Posterior vena cava (tissue), 2 donors: ENCODE measurements around the gene PDE6B. TPM values are rescaled to one million over a fixed set of nuclear protein-coding genes. Genes with fewer than 3 reads are reported as not detected.
A peak's percentile ranks its signal among the peaks of the same experiment; 100 is the strongest.

Experiments
- DNase-seq: peaks from one replicate; pipeline ENCODE4 v3.0.0-alpha.2; 2020; ENCODE audit warnings: low spot score
- intact Hi-C, 2 donors: fragments of 100-400 bp; cut with DNase I; formaldehyde crosslinking; loops; one replicate each; pipeline versions ENCODE4 v1.14.1 to v1.14.2; 2022 to 2023
- total RNA-seq, 2 donors: library from RNA; stranded (reverse); fragmentation: NEBNext Ultra II Directional; extraction: Animal tissue kit (Norgen Biotek cat#: 25700); gene quantifications; one replicate each; pipeline ENCODE4 v1.2.1, GENCODE V29; 2021
- donor health status: DM: yes; HTN: yes; CAD: no.
- donor health status: DM: yes; HTN: yes; CAD: no.

PDE6B gene
- total RNA-seq, 2 donors from 2014 or later = 1.4 to 3.7 TPM

DNA sequence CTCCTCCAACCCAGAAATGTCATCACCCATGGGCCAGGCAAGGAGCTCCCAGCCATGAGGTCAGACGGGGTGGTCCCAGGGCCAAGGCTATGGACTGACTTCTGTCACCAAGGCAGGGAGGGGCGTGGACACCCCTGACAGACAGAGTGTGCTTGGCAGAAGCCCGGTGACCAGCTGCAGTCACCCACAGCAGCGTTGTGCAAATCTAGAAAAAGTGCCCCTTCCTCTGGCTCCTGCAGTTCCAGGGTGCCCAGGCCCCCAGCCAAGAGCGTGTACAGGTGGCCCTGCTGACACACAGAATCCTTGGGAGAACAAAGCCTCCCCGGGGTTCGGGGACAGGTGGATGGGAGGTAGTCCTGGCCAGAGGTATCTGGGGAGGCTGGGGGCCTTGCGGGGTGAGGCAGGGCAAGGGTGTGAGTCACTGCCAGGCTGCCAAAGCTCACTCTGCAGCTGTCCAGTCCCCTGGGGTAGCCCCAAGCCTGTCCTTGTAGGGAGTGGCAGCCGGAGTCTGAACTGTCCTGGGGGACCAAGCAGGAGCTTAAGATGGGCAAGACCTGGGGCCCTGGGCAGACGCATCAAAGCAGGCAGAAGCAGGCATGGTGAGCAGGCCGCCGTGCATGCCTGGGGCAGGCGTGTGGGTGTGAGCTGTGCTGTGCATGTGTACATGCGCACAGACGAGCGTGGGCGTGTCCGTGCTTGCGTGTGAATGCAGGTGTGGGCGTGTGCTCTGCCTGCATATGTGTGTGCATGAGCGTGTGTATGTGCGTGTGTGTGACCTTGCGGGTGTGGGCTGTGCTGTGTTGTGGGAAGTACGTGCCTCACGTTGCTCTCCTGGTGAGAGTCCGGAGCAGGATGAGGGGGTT lies 52.3 kb downstream of the PDE6B start:
- DNase-seq = no peak
- intact Hi-C loops = loop anchor here in 1 of 2 donors (2.0 kb wide), 1 partner anchor 71 kb away; no protein-coding TSS in a partner anchor

DNA sequence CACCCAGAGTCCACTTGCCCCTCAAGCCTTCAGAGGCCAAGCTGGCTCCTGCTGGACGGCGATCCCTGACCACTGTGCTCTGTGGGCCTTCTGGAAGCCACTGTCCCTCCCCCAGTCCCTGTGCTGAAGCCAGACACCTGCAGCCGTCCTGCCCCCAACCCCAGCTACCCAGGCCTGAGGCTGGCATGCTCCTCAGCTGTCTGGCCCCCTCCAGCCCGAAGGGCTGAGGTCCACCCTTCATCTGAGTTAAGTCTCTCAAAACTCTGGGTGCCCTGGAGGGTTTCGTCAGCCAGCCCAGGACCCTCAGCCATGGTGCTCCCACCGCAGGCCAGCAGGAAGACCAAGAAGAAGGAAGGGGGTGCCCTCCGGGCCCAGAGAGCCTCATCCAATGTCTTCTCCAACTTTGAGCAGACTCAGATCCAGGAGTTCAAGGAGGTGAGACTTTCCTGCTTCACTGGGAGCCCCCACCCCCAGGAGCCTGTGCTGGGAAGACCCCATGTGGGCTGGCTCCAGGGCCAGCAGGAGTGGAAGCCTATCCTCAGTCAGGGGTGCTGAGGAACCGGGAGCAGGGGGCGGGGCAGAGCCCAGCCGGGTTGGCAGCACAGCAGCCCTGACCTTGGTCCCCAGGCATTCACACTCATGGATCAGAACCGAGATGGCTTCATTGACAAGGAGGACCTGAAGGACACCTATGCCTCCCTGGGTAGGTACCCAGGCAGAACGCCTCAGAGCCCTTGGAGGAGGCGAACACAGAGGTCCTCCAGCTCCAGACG lies 53.1 kb downstream of the PDE6B start:
- no peak for DNase-seq
- intact Hi-C loops = no loop called here

DNA sequence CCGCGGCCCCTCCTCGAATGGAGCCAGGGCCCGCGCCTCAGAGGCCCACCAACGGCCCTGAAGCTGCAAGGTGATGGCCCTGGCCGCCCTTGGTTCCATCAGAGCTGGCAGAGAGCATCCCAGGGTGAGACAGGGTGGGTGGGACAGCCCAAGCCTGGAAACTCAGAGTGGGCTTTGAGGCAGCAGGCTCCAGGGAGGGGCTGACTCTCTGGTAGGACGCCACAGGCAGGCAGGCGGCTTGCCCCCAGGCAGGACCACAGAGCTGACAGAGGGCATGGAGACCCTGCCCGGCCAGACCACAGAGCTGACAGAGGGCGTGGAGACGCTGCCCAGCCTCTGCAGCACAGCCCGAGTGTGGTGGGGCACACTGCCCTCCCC lies 53.7 kb downstream of the PDE6B start:
- intact Hi-C loops = no loop called here
- DNase-seq = peak; percentile 79

DNA sequence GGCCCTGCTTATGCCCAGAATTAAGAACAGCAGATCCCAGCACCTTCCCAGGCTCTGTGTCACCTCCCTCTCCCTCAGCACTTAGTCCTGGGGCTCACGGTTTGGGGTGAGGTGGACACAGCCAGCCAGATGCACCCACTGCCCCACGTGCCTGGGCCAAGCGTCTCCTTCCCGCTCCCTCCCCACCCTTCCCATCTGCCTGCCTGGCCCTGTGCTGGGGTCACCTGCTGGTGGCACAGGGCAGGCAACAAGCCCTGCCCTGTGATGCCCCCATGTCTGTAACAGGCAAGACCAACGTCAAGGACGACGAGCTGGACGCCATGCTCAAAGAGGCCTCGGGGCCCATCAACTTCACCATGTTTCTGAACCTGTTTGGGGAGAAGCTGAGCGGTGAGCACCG lies 54.3 kb downstream of the PDE6B start:
- intact Hi-C loops = no loop called here
- DNase-seq = no peak

DNA sequence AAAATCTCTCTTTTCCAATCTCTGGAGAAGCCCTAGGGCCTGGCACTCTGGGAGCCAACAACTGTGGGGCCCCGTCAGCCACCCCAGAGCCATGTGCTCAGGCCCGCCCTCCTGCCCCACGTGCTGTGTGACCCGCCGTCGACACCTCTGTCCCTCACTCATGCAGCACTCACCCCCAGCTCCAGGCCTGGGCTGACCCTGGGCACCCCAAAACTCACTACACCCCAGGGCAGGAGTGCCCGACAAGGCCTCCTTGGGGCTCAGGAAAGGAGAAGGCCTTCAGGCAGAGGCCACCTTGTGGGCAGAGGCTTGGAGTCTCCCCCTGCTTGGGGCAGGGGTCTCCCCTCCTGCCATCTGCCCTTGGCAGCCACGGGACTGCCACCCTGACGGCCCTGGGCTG lies 54.7 kb downstream of the PDE6B start:
- DNase-seq = no peak
- intact Hi-C loops = no loop called here

DNA sequence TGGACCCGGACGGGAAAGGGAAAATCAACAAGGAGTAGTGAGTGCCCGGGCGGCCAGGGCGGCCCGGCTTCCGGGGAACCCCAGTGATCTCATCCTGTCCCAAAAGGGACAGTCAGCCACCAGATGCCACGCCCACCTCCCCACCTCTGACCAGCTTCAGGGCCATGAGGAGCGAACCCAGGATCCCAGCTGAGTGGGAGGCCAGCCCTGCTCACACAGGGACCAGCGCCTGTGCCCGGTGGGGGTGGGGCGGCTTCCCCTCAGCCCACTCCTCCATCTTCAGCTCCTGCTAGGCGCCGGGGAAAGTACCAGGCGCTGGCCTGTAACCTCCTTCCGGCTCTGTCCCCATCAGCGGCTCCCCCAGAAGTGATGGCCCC lies 55.2 kb downstream of the PDE6B start:
- intact Hi-C loops = no loop called here
- DNase-seq = no peak

DNA sequence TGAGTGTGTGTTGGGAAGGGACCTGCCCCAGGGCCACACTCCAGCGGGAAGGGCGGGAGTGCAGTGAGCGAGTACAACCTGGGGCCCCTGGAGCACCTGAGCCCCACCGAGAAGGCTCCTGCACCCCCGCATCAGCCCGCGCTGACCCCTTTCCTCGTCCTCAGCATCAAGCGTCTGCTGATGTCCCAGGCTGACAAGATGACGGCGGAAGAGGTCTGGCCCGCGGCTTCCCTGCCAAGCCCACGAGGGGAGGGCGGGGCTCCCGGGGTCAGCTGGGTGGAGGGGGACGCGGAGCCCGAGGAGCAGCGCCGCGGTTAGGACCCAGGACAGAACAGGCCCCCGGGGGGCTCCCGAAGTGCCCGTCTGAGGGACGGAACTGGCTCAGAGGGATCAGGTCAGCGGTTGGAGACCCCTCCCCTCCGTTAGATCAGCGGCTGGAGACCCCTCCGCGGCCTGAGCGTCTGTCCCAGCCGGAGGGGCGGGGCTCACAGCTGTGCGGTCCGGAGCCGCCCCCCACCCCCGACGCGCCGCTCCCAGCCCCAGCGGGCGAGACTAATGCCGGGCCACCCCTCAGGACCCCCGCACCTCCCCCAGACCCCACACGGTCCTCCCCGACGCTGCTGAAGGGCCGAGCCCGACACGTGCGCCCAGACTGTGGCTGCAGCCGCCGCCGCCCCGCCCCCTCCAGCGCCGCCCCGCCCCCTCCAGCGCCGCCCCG lies 55.7 kb downstream of the PDE6B start:
- intact Hi-C loops = no loop called here
- DNase-seq = peak; percentile 89

DNA sequence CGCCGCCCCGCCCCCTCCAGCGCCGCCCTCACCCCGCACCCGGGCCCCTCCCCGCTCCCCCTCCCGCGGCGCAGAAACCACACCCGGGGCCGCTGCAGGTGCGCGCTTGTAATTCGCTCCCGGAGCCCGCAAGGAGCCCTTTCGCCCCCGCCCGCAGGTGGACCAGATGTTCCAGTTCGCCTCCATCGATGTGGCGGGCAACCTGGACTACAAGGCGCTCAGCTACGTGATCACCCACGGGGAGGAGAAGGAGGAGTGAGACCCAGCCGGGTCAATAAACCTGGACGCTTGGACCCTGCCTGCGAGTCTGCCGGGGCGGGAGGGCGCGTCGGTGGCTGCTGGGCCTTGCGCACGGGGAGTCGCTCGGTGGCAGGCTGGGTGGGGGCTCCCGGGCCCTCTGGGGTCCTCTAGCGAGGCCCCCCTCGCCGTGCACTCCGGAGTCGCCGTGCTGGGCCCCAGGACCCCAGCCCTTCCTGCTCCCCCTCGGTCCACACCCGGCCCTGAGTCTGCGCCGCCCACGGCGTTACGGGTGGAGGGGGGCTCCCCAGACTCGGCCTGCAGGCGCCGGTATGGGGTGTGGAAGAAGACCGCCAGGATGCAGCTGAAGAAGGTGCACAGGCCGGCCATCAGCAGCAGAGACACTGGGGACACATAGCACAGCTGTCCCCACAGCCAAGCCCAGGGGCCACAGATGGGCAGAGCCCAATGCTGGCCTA lies 56.5 kb downstream of the PDE6B start:
- intact Hi-C loops = no loop called here
- DNase-seq = no peak

DNA sequence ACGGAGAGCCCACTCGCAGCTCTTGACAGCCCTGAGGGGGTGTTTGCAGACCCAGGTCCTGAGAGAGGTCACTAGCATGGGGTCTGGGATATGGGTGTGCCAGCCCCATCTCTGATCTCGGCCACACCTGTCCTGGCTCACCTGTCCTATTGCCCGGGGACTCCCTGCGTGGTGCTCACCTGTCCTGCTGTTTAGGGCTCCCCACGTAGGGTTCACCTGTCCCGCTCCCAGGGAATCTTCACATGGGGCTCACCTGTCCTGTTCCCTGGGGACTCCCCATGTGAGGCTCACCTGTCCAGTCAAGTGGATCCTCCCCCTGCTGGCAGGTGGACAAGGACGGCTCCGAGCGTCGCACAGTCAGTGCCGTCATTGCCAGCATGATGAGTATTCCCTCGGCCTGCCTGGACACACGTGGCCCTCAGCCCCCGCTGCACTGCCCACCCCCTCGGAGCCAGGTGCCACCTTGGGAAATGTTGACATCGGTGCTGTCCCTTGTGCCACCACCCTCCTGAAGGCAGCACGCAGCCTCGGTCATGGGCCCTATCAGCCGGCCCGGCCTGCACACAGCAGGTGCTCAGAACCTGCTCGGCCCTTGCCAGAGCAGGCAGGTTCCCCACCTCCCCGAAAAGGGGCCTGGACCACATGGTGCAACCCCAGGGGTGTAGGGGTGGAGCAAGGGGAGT lies 57.3 kb downstream of the PDE6B start:
- DNase-seq = no peak
- intact Hi-C loops = no loop called here

DNA sequence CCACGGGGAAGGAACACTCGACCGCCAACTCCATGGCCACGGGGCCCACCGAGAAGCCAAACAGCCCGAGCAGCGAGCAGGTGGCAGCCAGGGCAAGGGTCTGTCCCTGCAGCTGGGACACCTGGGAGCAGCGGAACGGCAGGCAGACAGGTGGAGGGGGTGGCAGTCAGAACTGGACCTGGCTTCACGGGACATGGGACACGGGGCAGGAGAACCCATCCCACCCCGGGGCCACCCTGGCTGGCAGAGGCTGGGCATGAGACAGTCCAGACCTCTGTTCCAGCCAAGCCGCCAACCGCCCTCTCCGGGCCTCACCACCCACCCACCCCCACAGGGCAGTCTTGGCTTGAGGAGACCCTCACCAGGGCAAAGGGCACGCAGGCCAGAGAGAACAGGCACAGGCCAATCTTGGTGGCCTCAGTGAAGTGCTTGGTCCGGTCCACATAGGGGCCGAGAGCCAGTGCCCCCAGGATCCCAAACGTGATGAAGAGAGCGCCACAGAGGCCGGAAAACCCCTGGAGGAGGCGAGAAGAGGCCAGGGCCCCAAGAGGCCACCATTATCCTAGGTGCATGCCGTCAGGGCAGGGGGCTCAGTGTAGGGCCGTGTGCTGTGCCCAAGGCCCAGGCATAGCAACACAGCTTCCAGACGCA lies 58.0 kb downstream of the PDE6B start:
- DNase-seq = no peak
- intact Hi-C loops = no loop called here

DNA sequence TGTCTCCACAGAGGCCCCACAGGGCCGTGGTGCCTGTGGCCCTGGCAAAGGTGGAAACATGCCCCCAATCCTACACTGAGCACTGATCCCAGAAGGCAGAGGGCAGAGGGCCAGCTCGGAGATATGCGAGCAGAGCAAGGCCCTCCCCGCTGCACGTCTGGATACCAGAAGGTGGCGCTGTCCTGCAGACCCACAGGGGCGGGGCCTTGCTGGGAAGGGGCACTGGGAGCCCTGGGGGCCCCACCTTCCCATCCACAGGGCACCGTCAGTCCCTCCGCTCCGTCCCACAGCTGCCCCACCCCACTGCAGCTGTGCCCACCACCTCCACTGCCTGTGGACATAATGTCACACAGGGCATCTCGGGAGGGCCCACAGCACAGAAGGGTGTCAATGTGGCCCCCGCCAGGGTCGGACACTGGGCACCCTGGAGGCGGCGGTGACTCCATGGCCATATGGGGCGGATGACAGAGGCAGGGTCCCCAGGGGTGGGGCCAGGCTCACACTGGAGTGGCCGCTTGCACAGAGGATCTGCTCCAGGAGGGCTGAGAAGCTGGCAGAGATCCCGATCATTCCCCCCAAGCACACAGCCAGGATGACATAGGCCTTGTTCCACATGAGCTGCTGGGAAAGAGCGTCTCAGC lies 58.7 kb downstream of the PDE6B start:
- DNase-seq = peak; percentile 91
- intact Hi-C loops = no loop called here

DNA sequence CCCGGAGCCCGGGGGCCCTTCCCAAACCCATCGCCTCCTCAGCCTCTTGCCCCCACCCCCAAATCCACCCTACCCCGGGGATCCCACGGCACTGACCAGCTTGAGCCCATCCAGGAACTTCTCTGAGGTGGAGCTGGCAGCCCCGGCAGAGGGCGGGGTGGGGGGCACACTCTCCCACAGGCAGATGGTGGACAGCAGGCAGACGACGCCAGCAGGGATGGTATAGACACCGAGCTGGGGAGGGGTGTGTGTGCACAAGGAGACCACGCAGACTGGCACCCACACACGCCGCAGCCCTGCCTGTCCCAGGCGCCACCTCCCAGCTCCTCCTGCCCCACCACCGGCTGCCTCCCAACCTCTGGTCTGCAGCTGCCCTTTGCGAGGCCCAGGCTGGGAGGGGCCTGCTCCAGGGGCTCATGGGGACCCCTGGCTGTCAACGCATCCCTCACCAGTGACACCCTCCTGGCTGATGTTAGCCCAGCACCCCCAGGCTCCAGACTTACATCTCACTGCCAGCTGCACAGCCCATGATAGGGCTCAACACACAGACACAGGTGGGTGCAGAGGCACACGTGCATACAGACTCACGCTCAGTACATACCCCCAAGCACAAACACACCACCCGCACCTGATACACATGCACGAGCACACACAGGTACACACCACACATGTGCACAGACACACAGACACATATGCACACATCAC lies 59.4 kb downstream of the PDE6B start:
- no peak for DNase-seq
- intact Hi-C loops = no loop called here

DNA sequence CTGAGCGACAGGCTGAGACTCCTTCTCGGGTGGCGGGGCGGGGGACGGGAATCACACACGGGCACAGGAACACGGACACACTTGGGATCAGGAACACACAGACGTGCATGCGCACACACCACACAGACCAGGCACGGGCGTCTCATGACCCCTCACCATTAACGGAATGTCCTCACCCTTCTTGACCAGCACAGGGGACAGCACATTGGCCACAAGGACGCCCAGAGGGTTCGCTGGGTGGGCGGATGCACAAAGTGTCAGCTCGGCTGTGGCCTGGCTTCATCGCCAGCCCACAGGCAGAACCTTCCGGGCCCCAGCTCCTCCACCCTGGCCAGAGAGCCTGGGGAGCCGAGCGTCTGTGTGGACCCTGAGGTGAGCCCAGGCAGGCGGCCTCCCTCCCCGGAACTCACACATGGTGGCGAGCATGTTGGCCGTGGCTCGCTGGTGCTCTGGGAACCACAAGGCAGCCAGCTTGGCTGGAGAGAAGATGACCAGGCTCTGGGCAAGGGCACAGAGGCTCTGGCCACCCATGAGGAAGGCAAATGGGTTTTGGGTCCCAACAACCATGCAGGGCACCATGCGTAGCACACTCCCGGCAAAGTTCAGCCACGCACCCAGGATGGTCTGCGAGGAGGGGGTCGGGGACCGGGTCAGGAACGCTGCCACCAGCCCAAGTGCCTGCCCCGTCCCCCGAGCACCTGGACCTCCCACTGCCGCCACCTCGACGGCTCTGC lies 60.5 kb downstream of the PDE6B start:
- intact Hi-C loops = no loop called here
- DNase-seq = no peak

DNA sequence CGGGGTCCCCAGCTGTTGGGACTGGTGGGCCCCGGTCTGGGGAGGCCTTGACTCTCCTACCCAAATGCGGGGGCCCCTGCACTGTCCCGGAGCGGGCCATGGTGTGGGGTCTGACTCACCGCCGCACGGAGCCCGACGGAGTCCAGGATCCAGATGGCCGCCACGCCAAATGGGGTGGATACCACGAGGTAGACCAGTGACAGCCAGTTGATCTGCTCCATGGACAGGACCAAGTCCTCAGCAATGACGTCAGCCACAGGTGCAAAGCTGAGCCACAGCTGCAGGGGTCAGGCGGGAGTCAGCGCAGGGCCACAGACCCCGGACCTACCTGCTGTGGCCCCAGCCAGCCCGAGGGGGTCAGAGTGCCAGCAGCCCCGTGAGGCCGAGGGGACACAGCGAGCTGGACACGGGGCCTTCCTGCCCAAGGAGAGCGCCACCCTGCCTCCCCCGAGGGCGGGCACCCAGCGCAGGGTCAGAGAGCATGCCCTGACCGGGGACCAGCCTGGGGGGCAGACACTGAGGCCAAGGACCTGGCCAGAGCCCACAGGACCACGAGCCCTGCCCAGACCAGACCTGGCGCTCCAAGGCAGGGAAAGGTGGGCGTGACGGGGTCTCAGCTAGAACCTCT lies 61.2 kb downstream of the PDE6B start:
- intact Hi-C loops = no loop called here
- no peak for DNase-seq

DNA sequence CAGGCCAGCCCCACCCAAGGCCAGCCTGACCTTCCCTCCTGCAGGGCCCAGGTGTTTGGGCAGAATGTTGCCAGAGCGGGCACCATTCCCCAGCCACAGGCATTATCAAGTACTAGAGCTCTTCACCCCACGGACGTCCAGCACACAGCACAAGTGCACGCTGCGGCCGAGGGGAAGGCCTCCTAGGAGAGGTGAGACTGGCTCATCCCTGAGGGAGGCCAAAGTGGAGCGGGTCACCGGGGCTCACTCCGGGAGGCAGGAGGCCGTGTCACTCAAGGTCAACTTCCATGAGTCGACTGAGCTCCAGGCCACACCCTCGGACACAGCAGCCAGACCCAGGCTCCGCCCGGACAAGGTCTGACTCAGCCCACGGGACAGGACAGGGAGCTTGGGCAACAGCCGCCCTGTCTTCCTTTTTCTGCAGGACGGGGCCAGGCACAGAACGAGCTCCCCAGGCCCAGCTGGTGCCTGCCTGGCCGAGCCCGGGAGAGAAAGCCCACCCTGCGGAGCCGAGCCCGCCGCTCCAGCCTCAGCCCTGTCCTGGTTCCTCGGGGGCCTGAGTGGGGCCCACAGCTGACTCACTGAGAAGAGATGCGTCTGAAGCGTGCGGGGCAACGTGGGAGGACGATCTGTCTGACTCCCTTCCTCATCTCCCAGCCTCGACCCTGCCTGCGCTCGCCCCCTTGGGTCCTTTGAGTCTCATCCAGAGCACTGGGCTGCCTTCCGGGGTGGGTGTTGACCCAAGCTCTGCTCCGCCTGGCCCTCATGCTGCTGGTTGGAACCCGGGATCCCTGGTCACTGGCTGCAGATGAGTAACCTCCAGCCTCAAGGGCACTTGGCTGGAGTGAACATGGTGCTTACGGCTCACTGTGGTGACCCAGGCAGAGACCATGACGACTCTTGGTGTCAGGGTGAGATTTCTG lies 61.9 kb downstream of the PDE6B start:
- intact Hi-C loops = no loop called here
- DNase-seq = peak; percentile 96
